ENCODE data around the gene A1BG.
A peak's percentile ranks its signal among the peaks of the same experiment; 100 is the strongest.

The A1BG gene

GRCh38 chr19:58307736-58308135, 45.6 kb downstream of the A1BG start:
- H3K27ac ChIP-seq (ENCODE audit: low read depth, low read length, severe bottlenecking): no peak overlapping the region
- H3K4me1 ChIP-seq (ENCODE audit: control insufficient read depth, insufficient read depth, low read length, poor library complexity, severe bottlenecking): no peaks in the 10 kb centered on the region
- H3K36me3 ChIP-seq (ENCODE audit: control insufficient read depth, insufficient read depth, low read length): peaks cover 65% of the 10 kb centered on the region
- H3K9me3 ChIP-seq (ENCODE audit: control insufficient read depth, low read length): peaks cover 3% of the 10 kb centered on the region
- no peak overlapping the region for H3K4me3 ChIP-seq (ENCODE audit: extremely low read depth, insufficient read depth, low read length, poor library complexity, severe bottlenecking)
- 100% methylated on average over 1 to 4 of the region's 4 CpGs for WGBS, 2 experiments (ENCODE audit: insufficient coverage in 2 of 2)

- H3K4me1 ChIP-seq (ENCODE audit: control insufficient read depth, insufficient read depth, low read length, poor library complexity, severe bottlenecking): no peaks in the 10 kb centered on the region
- peak overlapping the region; percentile 91 for H3K4me3 ChIP-seq (ENCODE audit: extremely low read depth, insufficient read depth, low read length, poor library complexity, severe bottlenecking)
- peaks cover 3% of the 10 kb centered on the region for H3K9me3 ChIP-seq (ENCODE audit: control insufficient read depth, low read length)
- peak overlapping the region; percentile 91 for H3K27ac ChIP-seq (ENCODE audit: low read depth, low read length, severe bottlenecking)
- H3K36me3 ChIP-seq (ENCODE audit: control insufficient read depth, insufficient read depth, low read length): peaks cover 61% of the 10 kb centered on the region
- 77 to 82% methylated on average over 10 to 12 of the region's 12 CpGs for WGBS, 2 experiments (ENCODE audit: insufficient coverage in 2 of 2)
Measured at GRCh38 chr19:58305932-58306323, 47.4 kb downstream of the A1BG start.

- Histone ChIP-seq H3K27ac (ENCODE audit: low read depth, low read length, severe bottlenecking) (peak within 1 kb of the TSS; percentile 91), H3K9me3 (ENCODE audit: control insufficient read depth, low read length) (peaks cover 3% of the 10 kb centered on the region), H3K4me1 (ENCODE audit: control insufficient read depth, insufficient read depth, low read length, poor library complexity, severe bottlenecking) (no peaks in the 10 kb centered on the region), H3K36me3 (ENCODE audit: control insufficient read depth, insufficient read depth, low read length) (peaks cover 67% of the 10 kb centered on the region), H3K4me3 (ENCODE audit: extremely low read depth, insufficient read depth, low read length, poor library complexity, severe bottlenecking) (peak within 1 kb of the TSS; percentile 91)
- WGBS, 2 experiments (ENCODE audit: insufficient coverage in 2 of 2): 1% methylated on average over 44 to 46 of the region's 55 CpGs
Measured at GRCh38 chr19:58305065-58305931, 48.0 kb downstream of the A1BG start, which contains the start of gene ERVK3-1. ERVK3-1 (plus strand) TSS chr19:58305377; CDS start chr19:58312169, 6,792 bp downstream.

GRCh38 chr19:58304748-58305064, 48.6 kb downstream of the A1BG start:
- Histone ChIP-seq H3K4me3 (ENCODE audit: extremely low read depth, insufficient read depth, low read length, poor library complexity, severe bottlenecking) (peak overlapping the region; percentile 91), H3K9me3 (ENCODE audit: control insufficient read depth, low read length) (peaks cover 3% of the 10 kb centered on the region), H3K4me1 (ENCODE audit: control insufficient read depth, insufficient read depth, low read length, poor library complexity, severe bottlenecking) (no peaks in the 10 kb centered on the region), H3K27ac (ENCODE audit: low read depth, low read length, severe bottlenecking) (peak overlapping the region; percentile 91), H3K36me3 (ENCODE audit: control insufficient read depth, insufficient read depth, low read length) (peaks cover 68% of the 10 kb centered on the region)
- WGBS, 2 experiments (ENCODE audit: insufficient coverage in 2 of 2): 17 to 35% methylated on average over 5 of the region's 7 CpGs

- Histone ChIP-seq H3K4me1 (ENCODE audit: control insufficient read depth, insufficient read depth, low read length, poor library complexity, severe bottlenecking) (no peaks in the 10 kb centered on the region), H3K9me3 (ENCODE audit: control insufficient read depth, low read length) (peaks cover 3% of the 10 kb centered on the region), H3K27ac (ENCODE audit: low read depth, low read length, severe bottlenecking) (peak overlapping the region; percentile 91), H3K4me3 (ENCODE audit: extremely low read depth, insufficient read depth, low read length, poor library complexity, severe bottlenecking) (peak overlapping the region; percentile 91), H3K36me3 (ENCODE audit: control insufficient read depth, insufficient read depth, low read length) (peaks cover 65% of the 10 kb centered on the region)
- WGBS, 2 experiments (ENCODE audit: insufficient coverage in 2 of 2): 92 to 98% methylated on average over 5 of the region's 7 CpGs
Measured at GRCh38 chr19:58304255-58304654, 49.0 kb downstream of the A1BG start.

- Histone ChIP-seq H3K4me3 (ENCODE audit: extremely low read depth, insufficient read depth, low read length, poor library complexity, severe bottlenecking) (no peak overlapping the region), H3K4me1 (ENCODE audit: control insufficient read depth, insufficient read depth, low read length, poor library complexity, severe bottlenecking) (no peaks in the 10 kb centered on the region), H3K36me3 (ENCODE audit: control insufficient read depth, insufficient read depth, low read length) (peaks cover 62% of the 10 kb centered on the region), H3K27ac (ENCODE audit: low read depth, low read length, severe bottlenecking) (no peak overlapping the region), H3K9me3 (ENCODE audit: control insufficient read depth, low read length) (no peaks in the 10 kb centered on the region)
- 98% methylated on average over 5 to 7 of the region's 7 CpGs for WGBS, 2 experiments (ENCODE audit: insufficient coverage in 2 of 2)
Measured at GRCh38 chr19:58300620-58301019, 52.7 kb downstream of the A1BG start.

- peaks cover 94% of the 10 kb centered on the region for H3K36me3 ChIP-seq (ENCODE audit: control insufficient read depth, insufficient read depth, low read length)
- no peak overlapping the region for H3K27ac ChIP-seq (ENCODE audit: low read depth, low read length, severe bottlenecking)
- H3K4me1 ChIP-seq (ENCODE audit: control insufficient read depth, insufficient read depth, low read length, poor library complexity, severe bottlenecking): no peaks in the 10 kb centered on the region
- 95 to 97% methylated on average over 3 to 4 of the region's 7 CpGs for WGBS, 2 experiments (ENCODE audit: insufficient coverage in 2 of 2)
- H3K4me3 ChIP-seq (ENCODE audit: extremely low read depth, insufficient read depth, low read length, poor library complexity, severe bottlenecking): no peak overlapping the region
- H3K9me3 ChIP-seq (ENCODE audit: control insufficient read depth, low read length): peaks cover 26% of the 10 kb centered on the region
Measured at GRCh38 chr19:58296104-58296503, 57.2 kb downstream of the A1BG start.
